ENCODE data around the gene NAV2. TPM values are rescaled to one million over a fixed set of nuclear protein-coding genes. Genes with fewer than 3 reads are reported as not detected.

Gene NAV2
- total RNA-seq, 1 experiment from 2014 or later, result 2.1 TPM

DNA sequence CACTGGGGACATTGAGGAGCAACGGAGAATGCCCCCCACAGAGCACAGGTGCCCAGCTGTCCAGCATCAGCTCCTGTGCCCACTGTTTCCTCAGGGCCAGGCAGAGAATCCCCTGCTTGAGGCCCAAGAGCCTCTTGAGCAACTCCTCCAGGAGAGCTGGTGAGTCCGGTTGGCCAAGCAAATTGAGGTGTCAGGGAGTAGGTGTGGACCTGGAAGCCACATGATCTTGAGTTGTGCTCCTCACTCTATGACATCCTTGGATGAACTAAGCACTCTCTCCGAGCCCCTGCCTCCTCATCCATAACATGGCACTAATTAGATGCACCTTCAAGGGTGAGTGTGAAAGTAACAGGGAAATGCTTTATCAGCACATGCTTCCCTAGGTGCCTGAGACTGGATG lies 326.3 kb downstream of the NAV2 start:
- Histone ChIP-seq H2AFZ (ENCODE audit: low read depth, low read length, poor library complexity, severe bottlenecking) (no peak overlapping the region), H3K9me2 (ENCODE audit: insufficient read depth) (no peaks in the 10 kb centered on the region), H3K36me3 (ENCODE audit: control insufficient read depth in 1 of 2, insufficient read depth in 2 of 2, low read length in 2 of 2) (no peaks in the 10 kb centered on the region), H3K4me1 (ENCODE audit: control insufficient read depth in 1 of 2, insufficient read depth in 2 of 2, low read length in 2 of 2) (no peaks in the 10 kb centered on the region), H3K79me2 (ENCODE audit: insufficient read depth, low read length) (no peaks in the 10 kb centered on the region), H3K4me3 (replicated peaks in 1 of 2; ENCODE audit: low read depth in 1 of 2, low read length in 2 of 2) (no peak overlapping the region), H3K27me3 (ENCODE audit: insufficient read depth, low read length) (peaks cover 13% of the 10 kb centered on the region; the same call in 1 of the 2 replicates), H3K9me3 (ENCODE audit: control insufficient read depth in 1 of 2, insufficient read depth in 1 of 2, low read depth in 1 of 2, low read length in 2 of 2) (no peaks in the 10 kb centered on the region), H3K9ac (ENCODE audit: low read length) (no peak overlapping the region), H3K4me2 (ENCODE audit: low read length) (no peak overlapping the region), H3K27ac (ENCODE audit: low read depth, low read length) (no peak overlapping the region), H4K20me1 (ENCODE audit: insufficient read depth) (no peaks in the 10 kb centered on the region)
- no peak for DNase-seq (ENCODE audit: low read depth, low spot score)
- TF ChIP-seq RAD21 (IDR thresholded peaks at IDR 0.05; ENCODE audit: low read depth) (no peak), ATF3 (IDR thresholded peaks at IDR 0.05) (no peak), ZNF274 (IDR thresholded peaks at IDR 0.05; ENCODE audit: low read depth, low read length) (no peak), FOSL1 (IDR thresholded peaks at IDR 0.05; ENCODE audit: low read depth) (no peak), ZFX (IDR thresholded peaks at IDR 0.05) (no peak), POLR2AphosphoS5 (IDR thresholded peaks at IDR 0.05; ENCODE audit: low read depth, low read length) (no peak), EGR1 (IDR thresholded peaks at IDR 0.05; ENCODE audit: low read depth) (no peak)
- TF ChIP-seq, protein P1, sequence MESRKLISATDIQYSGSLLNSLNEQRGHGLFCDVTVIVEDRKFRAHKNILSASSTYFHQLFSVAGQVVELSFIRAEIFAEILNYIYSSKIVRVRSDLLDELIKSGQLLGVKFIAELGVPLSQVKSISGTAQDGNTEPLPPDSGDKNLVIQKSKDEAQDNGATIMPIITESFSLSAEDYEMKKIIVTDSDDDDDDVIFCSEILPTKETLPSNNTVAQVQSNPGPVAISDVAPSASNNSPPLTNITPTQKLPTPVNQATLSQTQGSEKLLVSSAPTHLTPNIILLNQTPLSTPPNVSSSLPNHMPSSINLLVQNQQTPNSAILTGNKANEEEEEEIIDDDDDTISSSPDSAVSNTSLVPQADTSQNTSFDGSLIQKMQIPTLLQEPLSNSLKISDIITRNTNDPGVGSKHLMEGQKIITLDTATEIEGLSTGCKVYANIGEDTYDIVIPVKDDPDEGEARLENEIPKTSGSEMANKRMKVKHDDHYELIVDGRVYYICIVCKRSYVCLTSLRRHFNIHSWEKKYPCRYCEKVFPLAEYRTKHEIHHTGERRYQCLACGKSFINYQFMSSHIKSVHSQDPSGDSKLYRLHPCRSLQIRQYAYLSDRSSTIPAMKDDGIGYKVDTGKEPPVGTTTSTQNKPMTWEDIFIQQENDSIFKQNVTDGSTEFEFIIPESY (IDR thresholded peaks at IDR 0.05; ENCODE audit: extremely low read depth, insufficient replicate concordance, low read length), result no peak
- no TSS peak for BruUV-seq (replicated peaks)
- RAD21 ChIA-PET (ENCODE audit: low non-redundant PET in 1 of 2, low total read pairs in 2 of 2, uncharacterized antibody in 2 of 2, unreplicated experiment in 2 of 2), result no interaction called here
- intact Hi-C loops (cut with micrococcal nuclease), result no loop called here
- POLR2A ChIA-PET, result no interaction called here
- CTCF ChIA-PET, result no interaction called here
- ATAC-seq, result no peak

- Histone ChIP-seq H3K36me3 (ENCODE audit: control insufficient read depth in 1 of 2, insufficient read depth in 2 of 2, low read length in 2 of 2) (no peaks in the 10 kb centered on the region), H4K20me1 (ENCODE audit: insufficient read depth) (no peaks in the 10 kb centered on the region), H3K27me3 (ENCODE audit: insufficient read depth, low read length) (peaks cover 13% of the 10 kb centered on the region; the same call in 1 of the 2 replicates), H2AFZ (ENCODE audit: low read depth, low read length, poor library complexity, severe bottlenecking) (no peak overlapping the region), H3K27ac (ENCODE audit: low read depth, low read length) (no peak overlapping the region), H3K9me2 (ENCODE audit: insufficient read depth) (no peaks in the 10 kb centered on the region), H3K9ac (ENCODE audit: low read length) (no peak overlapping the region), H3K4me1 (ENCODE audit: control insufficient read depth in 1 of 2, insufficient read depth in 2 of 2, low read length in 2 of 2) (no peaks in the 10 kb centered on the region), H3K4me2 (ENCODE audit: low read length) (no peak overlapping the region), H3K9me3 (ENCODE audit: control insufficient read depth in 1 of 2, insufficient read depth in 1 of 2, low read depth in 1 of 2, low read length in 2 of 2) (no peaks in the 10 kb centered on the region), H3K79me2 (ENCODE audit: insufficient read depth, low read length) (no peaks in the 10 kb centered on the region), H3K4me3 (replicated peaks in 1 of 2; ENCODE audit: low read depth in 1 of 2, low read length in 2 of 2) (no peak overlapping the region)
- RAD21 ChIA-PET (ENCODE audit: low non-redundant PET in 1 of 2, low total read pairs in 2 of 2, uncharacterized antibody in 2 of 2, unreplicated experiment in 2 of 2), result no interaction called here
- CTCF ChIA-PET, result no interaction called here
- POLR2A ChIA-PET, result no interaction called here
- intact Hi-C loops (cut with micrococcal nuclease), result no loop called here
- no TSS peak for BruUV-seq (replicated peaks)
- DNase-seq (ENCODE audit: low read depth, low spot score) (no peak), ATAC-seq (no peak)
- no peak for TF ChIP-seq REST (IDR thresholded peaks at IDR 0.05; ENCODE audit: low read depth)
- no peak for TF ChIP-seq JUND (IDR thresholded peaks at IDR 0.05)
- TF ChIP-seq FOSL1 (IDR thresholded peaks at IDR 0.05; ENCODE audit: low read depth), result no peak
- TF ChIP-seq ELF1 (IDR thresholded peaks at IDR 0.05; ENCODE audit: borderline replicate concordance, low read depth), result no peak
- no peak for TF ChIP-seq SIN3A (IDR thresholded peaks at IDR 0.05; ENCODE audit: low read depth)
- TF ChIP-seq CTCF (IDR thresholded peaks at IDR 0.05 in 2 of 3, conservative IDR thresholded peaks at IDR 0.05 in 1 of 3; ENCODE audit: borderline replicate concordance in 1 of 3, insufficient read depth in 1 of 3, low read depth in 2 of 3, low read length in 2 of 3), result no peak
- no peak for TF ChIP-seq CBX3 (IDR thresholded peaks at IDR 0.05; ENCODE audit: low read depth)
- no peak for TF ChIP-seq EZH2phosphoT487 (IDR thresholded peaks at IDR 0.05; ENCODE audit: borderline replicate concordance)
These were observed 328.9 kb downstream of the NAV2 start for GRCh38 chr11:20041499-20041898.

Data from HCT116 (cell line).